T-helper 2 cell treated with Interferon-gamma antibody and Interleukin-4, amounts not matched to agents 5 μg/mL and 100 μg/mL, for 36 hours (primary cell): ENCODE measurements around the gene TMEM225B.
"Not testable (repeated sequence)": the region's sequence is repeated elsewhere in the genome, so short reads cannot be mapped to it uniquely, and the experiment has no call there.

Source experiments
- DNase-seq: peaks from one replicate; pipeline ENCODE4 v3.0.0; 2021; ENCODE audit warnings: low spot score
- H3K27ac Mint-ChIP-seq: one replicate; pipeline ENCODE4 v1.8.0; 2021; ENCODE audit warnings: mild to moderate bottlenecking, mixed read lengths
- H3K27me3 Mint-ChIP-seq: one replicate; pipeline ENCODE4 v1.8.0; 2021; ENCODE audit warnings: low read depth, mixed read lengths
- H3K36me3 Mint-ChIP-seq: one replicate; pipeline ENCODE4 v1.8.0; 2021; ENCODE audit warnings: low read depth, mixed read lengths
- H3K4me1 Mint-ChIP-seq: one replicate; pipeline ENCODE4 v1.8.0; 2021; ENCODE audit warnings: low read depth, mixed read lengths
- H3K4me3 Mint-ChIP-seq: one replicate; pipeline ENCODE4 v1.8.0; 2022; ENCODE audit warnings: mild to moderate bottlenecking, moderate library complexity, mixed read lengths
- H3K9me3 Mint-ChIP-seq: one replicate; pipeline ENCODE4 v1.8.0; 2021; ENCODE audit warnings: mixed read lengths

Gene TMEM225B, protein sequence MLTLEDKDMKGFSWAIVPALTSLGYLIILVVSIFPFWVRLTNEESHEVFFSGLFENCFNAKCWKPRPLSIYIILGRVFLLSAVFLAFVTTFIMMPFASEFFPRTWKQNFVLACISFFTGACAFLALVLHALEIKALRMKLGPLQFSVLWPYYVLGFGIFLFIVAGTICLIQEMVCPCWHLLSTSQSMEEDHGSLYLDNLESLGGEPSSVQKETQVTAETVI

DNA sequence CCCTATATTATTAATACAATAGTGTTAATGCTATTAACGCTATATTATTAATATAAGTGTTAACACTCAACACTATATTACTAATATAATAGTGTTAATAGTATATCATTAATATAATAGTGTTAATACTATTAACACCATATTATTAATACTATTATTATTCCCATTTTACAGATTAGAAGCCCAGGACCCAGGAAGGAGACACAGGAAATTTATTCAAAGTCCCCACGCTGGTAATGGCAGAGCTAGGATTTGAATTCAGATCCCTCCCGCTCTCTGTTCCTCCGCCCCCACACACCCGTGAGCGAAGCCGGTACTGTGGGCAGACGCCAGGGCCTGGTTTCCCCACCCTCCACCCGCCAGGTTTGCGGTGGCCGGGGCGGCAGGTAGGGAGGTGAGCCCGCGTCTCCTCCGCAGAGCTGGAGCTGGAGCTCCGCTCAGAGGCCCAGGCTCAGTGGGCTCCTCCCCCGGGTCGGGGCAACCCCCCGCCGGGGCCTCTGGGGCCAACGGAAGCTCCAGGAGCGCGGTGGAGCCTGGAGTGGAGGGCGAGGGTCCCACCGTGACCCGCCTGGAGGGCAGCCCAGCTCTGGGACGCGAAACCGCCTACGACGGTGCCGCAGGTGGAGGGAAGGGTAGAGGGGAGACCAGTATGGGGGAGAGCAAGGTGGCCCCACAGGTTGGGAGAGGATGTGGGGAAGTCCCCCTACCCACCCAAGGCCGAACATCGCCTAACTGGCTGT lies at the start of gene TMEM225B:
TMEM225B (plus strand) TSS at position 506 of the 740 bp plus-strand sequence. CDS start 6,122 bp downstream, outside the sequence.
- no peak within 1 kb of the TSS for H3K4me3 Mint-ChIP-seq
- H3K27me3 Mint-ChIP-seq = no peaks in the 10 kb centered on the region
- H3K27ac Mint-ChIP-seq = no peak within 1 kb of the TSS
- H3K9me3 Mint-ChIP-seq = no peaks in the 10 kb centered on the region
- no peaks in the 10 kb centered on the region for H3K36me3 Mint-ChIP-seq
- H3K4me1 Mint-ChIP-seq = peaks cover 2% of the 10 kb centered on the region
- peak; percentile 7 for DNase-seq

DNA sequence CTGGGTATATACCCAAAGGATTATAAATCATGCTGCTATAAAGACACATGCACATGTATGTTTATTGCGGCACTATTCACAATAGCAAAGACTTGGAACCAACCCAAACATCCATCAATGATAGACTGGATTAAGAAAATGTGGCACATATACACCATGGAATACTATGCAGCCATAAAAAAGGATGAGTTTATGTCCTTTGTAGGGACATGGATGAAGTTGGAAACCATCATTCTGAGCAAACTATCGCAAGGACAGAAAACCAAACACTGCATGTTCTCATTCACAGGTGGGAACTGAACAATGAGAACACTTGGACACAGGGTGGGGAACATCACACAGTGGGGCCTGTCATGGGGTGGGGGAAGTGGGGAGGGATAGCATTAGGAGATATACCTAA lies 48.5 kb upstream of the TMEM225B start:
- not testable (repeated sequence) for H3K4me3 Mint-ChIP-seq, H3K27ac Mint-ChIP-seq, H3K27me3 Mint-ChIP-seq, DNase-seq
- peaks cover 38% of the 10 kb centered on the region for H3K36me3 Mint-ChIP-seq
- peaks cover 30% of the 10 kb centered on the region for H3K9me3 Mint-ChIP-seq
- H3K4me1 Mint-ChIP-seq = peaks cover 10% of the 10 kb centered on the region

DNA sequence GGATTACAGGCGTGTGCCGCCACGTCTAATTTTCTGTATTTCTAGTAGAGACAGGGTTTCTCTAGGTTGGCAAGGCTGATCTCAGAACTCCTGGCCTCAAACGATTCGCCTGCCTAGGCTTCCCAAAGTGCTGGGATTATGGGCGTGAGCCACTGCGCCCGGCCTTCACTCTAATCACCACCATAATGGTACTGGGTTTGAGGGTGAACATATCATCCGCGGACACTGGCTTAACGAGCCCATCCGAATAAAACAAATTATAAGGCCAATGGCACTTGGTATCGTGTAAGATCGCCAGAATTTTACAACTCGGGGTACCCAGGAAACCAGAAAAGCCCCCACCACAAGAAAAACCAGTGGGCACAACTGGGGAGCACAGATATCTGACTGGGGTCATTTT lies 46.7 kb upstream of the TMEM225B start:
- Mint-ChIP-seq H3K4me3 (peak overlapping the region; percentile 93), H3K27me3 (no peaks in the 10 kb centered on the region), H3K36me3 (peaks cover 45% of the 10 kb centered on the region), H3K27ac (peak overlapping the region; percentile 85), H3K4me1 (peaks cover 15% of the 10 kb centered on the region), H3K9me3 (peaks cover 26% of the 10 kb centered on the region)
- DNase-seq = no peak

DNA sequence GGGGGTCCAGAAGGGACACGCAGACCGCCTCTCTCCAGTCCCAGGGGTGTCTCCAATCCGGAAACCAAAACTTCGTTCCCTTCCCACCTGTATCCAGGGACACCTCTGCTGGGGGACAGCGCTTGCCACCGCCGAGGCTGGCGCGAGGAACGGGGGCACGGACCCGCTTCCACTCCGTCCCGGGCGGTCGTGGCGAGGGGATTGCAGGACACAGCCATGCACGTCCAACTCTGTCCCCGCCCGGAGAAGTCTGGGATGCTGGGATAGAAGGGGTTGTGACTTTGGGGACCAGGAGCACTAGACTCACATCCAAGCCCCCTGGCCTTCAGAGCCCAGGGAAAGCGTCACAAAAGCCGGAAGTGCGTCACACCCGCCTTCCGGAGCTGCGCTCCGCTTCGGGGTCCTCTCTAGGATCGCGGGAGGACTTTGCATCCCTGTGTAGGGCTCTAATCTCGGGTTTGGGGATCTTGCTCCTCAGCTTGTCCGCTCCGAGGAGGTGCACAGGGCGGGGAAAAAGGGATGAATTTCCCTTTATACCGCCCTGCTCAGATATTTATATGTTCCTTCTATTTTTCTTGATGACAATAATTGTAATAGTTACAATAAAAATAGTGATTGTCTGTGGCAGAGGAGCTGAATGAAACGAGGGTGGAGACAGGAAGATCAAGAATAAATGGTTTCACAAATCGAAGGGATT lies 46.2 kb upstream of the TMEM225B start, which contains the start of gene FAM200A:
FAM200A (minus strand) TSS at position 348 of the 697 bp plus-strand sequence. CDS start 3,707 bp downstream, outside the sequence.
- H3K27me3 Mint-ChIP-seq = no peaks in the 10 kb centered on the region
- H3K9me3 Mint-ChIP-seq = peaks cover 20% of the 10 kb centered on the region
- peak within 1 kb of the TSS; percentile 85 for H3K27ac Mint-ChIP-seq
- H3K4me3 Mint-ChIP-seq = peak within 1 kb of the TSS; percentile 93
- peaks cover 15% of the 10 kb centered on the region for H3K4me1 Mint-ChIP-seq
- peaks cover 47% of the 10 kb centered on the region for H3K36me3 Mint-ChIP-seq
- DNase-seq = peak; percentile 78

DNA sequence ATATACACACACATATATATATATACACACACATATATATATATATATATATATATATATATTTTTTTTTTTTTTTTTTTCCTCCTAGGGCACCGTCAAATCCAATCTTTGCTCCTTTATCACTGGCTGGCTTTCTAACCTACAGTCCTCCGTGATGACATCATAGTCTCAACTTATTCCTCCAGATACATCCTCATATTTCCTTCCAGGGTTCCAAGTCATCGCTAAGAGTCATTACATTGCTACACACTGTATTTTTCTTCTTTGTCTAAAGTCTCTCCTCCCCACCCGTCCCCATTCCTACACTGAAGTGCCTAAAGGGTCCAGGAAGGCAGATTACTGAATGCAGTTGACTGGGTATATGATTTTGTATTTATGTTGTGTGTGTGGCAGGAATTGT lies 45.0 kb upstream of the TMEM225B start:
- peaks cover 52% of the 10 kb centered on the region for H3K36me3 Mint-ChIP-seq
- DNase-seq = no peak
- H3K4me3 Mint-ChIP-seq = peak overlapping the region; percentile 17
- peaks cover 11% of the 10 kb centered on the region for H3K9me3 Mint-ChIP-seq
- peak overlapping the region; percentile 22 for H3K27ac Mint-ChIP-seq
- H3K27me3 Mint-ChIP-seq = no peaks in the 10 kb centered on the region
- H3K4me1 Mint-ChIP-seq = peaks cover 20% of the 10 kb centered on the region

DNA sequence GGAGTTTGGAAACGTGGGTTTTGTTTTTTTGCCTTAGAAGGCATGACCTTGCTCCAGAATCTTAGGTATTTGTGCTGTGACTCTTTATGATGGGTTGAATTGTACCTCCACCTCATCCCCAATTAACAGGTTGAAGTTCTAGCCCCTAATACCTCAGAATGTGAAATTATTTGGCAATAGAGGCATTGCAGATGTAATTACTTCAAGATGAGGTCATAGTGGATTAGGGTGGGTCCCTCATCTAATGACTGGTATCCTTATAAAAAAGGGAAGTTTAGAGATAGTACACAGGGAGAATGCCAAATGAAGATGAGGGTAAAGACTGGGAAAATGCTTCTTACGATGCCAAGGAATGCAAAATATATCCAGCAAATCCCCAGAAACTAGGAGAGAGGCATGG lies 43.1 kb upstream of the TMEM225B start:
- no peak overlapping the region for H3K27ac Mint-ChIP-seq

DNA sequence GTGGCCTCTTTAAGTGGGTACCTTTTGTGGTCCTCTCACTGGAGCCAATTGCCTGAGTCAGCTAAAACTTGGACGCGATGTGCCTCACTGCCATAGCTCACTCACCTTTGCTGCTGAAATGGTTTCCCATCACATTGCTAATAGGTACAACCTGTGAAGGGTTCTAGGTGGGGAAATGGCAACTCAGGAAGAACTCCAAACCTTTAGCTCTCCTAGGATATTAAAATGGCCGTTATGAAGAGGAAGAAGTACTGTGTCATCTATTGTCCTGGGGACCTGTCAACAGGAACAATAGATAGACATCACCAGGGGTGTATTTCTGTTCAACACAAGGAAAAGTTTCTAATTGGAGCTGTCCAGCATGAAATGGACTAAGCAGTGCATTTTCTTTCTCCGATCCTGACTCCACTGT lies 40.9 kb upstream of the TMEM225B start:
- no peaks in the 10 kb centered on the region for H3K9me3 Mint-ChIP-seq
- peak overlapping the region; percentile 99 for H3K27ac Mint-ChIP-seq
- no peak for DNase-seq
- no peaks in the 10 kb centered on the region for H3K27me3 Mint-ChIP-seq
- peak overlapping the region; percentile 100 for H3K4me3 Mint-ChIP-seq
- peaks cover 51% of the 10 kb centered on the region for H3K36me3 Mint-ChIP-seq
- H3K4me1 Mint-ChIP-seq = peaks cover 36% of the 10 kb centered on the region

More for the DNA sequence above, 43.1 kb upstream of the TMEM225B start:
- no peak for DNase-seq
- H3K36me3 Mint-ChIP-seq = peaks cover 41% of the 10 kb centered on the region
- H3K4me3 Mint-ChIP-seq = no peak overlapping the region
- no peaks in the 10 kb centered on the region for H3K9me3 Mint-ChIP-seq
- no peaks in the 10 kb centered on the region for H3K27me3 Mint-ChIP-seq
- peaks cover 20% of the 10 kb centered on the region for H3K4me1 Mint-ChIP-seq

DNA sequence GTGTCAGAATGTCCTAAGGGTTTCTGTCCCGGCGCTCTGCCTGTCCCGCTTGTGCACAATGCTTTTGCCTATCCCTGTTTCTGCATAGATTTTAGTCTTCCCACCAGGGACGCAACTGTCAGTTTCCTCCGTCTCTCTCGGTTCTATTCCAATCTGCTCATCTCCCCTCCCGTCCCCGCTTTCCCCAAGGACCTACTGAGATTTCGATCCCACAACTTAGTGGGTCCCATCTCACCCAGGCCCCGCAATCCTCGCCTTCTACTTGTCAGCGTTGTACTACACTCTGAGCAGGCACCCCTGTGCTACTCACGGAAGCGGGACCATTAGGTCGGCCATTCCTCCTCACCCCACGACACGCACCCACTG lies 40.1 kb upstream of the TMEM225B start:
- peaks cover 37% of the 10 kb centered on the region for H3K4me1 Mint-ChIP-seq
- no peak for DNase-seq
- H3K27ac Mint-ChIP-seq = peak overlapping the region; percentile 99
- no peaks in the 10 kb centered on the region for H3K9me3 Mint-ChIP-seq
- H3K27me3 Mint-ChIP-seq = no peaks in the 10 kb centered on the region
- peaks cover 58% of the 10 kb centered on the region for H3K36me3 Mint-ChIP-seq
- peak overlapping the region; percentile 100 for H3K4me3 Mint-ChIP-seq

DNA sequence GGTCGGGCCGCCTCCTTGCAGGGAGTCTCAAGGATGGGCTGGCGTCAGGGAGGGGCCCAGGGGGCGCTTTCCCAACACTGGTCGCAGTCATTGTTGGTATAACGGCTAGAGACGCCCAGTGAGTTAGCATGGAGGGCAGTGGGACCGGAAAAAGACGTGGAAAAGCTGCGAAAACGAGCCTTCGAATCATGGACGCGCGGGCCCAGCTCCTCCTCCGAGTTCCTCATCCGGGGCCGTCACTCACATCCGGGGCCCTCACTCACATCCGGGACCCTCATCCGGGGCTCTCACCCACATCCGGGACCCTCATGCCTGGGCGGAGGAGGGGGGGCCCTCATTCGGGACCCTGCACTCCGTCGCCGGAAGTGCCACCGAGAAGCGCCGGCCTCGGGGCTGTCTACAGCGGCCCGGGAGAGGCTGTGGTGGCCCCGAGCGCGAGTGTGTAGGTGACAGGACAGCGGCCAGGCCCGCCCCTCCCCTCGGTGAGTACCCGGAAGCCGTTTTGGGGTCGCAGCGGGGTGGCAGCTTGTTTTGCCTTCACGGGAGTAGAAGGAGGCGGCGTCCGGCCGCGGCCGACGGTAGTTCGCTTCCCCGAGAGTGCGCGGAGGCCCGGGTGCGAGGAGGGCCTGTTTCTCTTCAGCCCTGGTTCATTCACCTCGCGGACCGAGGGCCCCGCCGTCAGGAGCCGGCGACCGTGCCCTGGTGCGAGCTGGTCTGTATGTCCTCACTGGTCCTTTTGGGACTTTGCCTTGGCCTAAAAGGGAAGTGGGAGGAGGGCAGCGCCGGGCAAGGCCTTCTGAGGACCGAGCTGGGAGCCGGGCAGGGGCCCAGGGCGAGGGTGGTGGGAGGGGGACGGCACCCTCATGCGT lies 39.5 kb upstream of the TMEM225B start, which contains the start of gene ZNF655:
ZNF655 (plus strand) TSS at position 337 of the 869 bp plus-strand sequence. CDS start 1,918 bp downstream, outside the sequence.
- Mint-ChIP-seq H3K4me1 (peaks cover 34% of the 10 kb centered on the region), H3K27me3 (no peaks in the 10 kb centered on the region), H3K9me3 (no peaks in the 10 kb centered on the region), H3K36me3 (peaks cover 58% of the 10 kb centered on the region), H3K27ac (peak within 1 kb of the TSS; percentile 99), H3K4me3 (peak within 1 kb of the TSS; percentile 100)
- DNase-seq = peak; percentile 87

DNA sequence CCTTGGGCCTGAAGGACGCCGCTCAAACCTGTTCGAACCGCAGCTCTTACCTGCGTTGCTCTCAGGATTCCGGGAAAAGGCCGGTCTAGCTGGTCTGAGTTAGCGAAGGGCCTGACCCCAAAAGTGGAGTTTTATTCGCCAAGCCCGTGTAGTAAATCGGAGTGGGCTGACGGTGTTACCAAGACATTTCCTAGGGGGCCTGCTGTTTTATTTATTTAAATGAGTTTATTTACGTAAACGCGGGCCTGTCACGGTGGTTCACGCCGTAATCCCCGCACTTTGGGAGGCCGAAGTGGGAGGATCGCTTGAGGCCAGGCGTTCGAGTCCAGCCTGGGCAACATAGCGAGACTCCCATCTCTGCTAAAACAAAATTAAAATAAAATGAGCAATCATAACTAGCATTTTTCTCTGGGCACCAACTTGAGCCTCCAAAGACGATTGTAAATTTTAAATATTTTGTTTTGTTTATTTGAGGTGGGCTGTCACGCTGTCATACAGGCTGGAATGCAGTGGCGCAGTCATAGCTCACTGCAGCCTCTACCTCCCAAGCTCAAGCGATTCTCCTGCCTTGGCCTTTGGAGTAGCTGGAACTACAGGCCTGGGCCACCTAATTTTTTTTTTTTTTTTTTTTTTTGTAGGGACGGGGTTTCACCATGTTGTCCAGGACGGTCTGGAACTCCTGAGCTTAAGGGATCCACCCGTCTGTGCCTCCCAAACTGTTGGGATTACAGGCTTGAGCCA lies 38.7 kb upstream of the TMEM225B start:
- H3K27ac Mint-ChIP-seq = peak overlapping the region; percentile 99
- no peak for DNase-seq
- peak overlapping the region; percentile 100 for H3K4me3 Mint-ChIP-seq
- no peaks in the 10 kb centered on the region for H3K27me3 Mint-ChIP-seq
- no peaks in the 10 kb centered on the region for H3K9me3 Mint-ChIP-seq
- H3K36me3 Mint-ChIP-seq = peaks cover 60% of the 10 kb centered on the region
- H3K4me1 Mint-ChIP-seq = peaks cover 38% of the 10 kb centered on the region

DNA sequence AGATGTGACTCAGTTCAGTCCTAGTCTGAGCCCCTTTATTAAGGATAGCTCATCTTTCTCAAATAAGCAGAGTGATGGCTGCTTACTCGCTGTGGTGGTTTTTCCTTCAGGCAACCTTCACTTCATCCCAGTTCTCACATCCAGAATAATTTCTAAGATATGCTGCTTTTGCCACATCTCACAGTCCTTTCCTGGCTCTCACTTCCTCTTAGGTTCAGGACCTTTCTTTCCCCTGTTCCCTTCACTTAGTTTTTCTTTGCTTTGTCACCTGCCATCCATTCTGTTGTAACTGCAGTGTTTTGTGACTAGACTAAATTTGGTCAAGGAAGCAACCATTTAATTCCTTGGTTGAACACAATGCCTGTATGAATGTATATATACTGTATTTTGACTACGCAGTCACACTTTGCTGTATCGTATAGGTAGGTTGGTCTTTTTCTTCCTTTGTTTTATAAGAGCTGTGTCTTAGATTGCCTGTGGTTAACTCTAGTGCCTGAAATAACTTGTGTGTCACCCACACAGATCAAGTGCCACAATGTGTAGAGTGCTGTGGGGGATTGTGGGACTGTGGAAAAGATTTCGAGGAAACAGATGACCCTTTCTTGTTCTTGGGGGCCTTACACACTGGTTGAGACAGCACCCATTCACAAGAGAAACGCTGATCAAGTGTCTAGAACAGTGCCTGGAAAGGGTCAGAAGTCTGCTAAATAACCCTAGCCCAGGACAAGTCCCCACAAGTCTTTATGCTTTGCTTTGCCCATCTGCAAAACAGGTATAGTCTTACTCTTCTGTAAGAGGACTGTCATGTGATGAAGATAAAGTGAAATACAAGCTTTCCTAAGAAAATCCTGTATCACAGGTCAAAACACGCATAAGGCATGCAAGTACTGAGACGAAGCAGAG lies 37.0 kb upstream of the TMEM225B start:
- no peaks in the 10 kb centered on the region for H3K9me3 Mint-ChIP-seq
- H3K4me1 Mint-ChIP-seq = peaks cover 40% of the 10 kb centered on the region
- peak overlapping the region; percentile 100 for H3K4me3 Mint-ChIP-seq
- H3K27me3 Mint-ChIP-seq = no peaks in the 10 kb centered on the region
- peaks cover 64% of the 10 kb centered on the region for H3K36me3 Mint-ChIP-seq
- H3K27ac Mint-ChIP-seq = peak overlapping the region; percentile 75
- no peak for DNase-seq

DNA sequence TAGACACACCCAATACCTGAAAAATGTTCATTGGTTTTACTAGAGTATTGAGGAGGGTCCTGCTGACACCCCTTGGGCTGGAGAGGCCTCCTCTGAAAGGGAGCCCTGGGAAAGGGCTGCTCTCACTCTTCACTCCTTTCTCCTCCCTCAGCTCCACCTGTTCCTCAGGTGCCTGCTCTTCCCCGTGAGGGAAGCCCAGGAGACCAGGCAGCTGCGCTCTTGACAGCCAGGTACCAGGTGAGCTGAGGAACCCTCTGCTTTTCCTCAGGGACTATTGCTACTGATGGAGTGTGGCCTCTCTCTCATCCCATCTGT lies 36.4 kb upstream of the TMEM225B start:
- Mint-ChIP-seq H3K4me3 (peak overlapping the region; percentile 3), H3K27me3 (no peaks in the 10 kb centered on the region), H3K36me3 (peaks cover 63% of the 10 kb centered on the region), H3K4me1 (peaks cover 39% of the 10 kb centered on the region), H3K27ac (peak overlapping the region; percentile 52), H3K9me3 (no peaks in the 10 kb centered on the region)
- no peak for DNase-seq
